Osteocyte (in vitro differentiated cells): ENCODE measurements around the gene LYVE1. TPM values are rescaled to one million over a fixed set of nuclear protein-coding genes. Genes with fewer than 3 reads are reported as not detected.

ENCODE experiments used
- DNase-seq: peaks from one replicate; pipeline ENCODE4 v3.0.0; 2021; ENCODE audit warnings: mixed read lengths; ENCODE audit not compliant: unreplicated experiment; ENCODE audit errors: extremely low spot score
- H3K27ac Mint-ChIP-seq: one replicate; pipeline ENCODE4 v1.8.0; 2021; ENCODE audit warnings: mild to moderate bottlenecking, mixed read lengths; ENCODE audit not compliant: unreplicated experiment
- H3K27me3 Mint-ChIP-seq: one replicate; pipeline ENCODE4 v1.8.0; 2021; ENCODE audit warnings: mixed read lengths; ENCODE audit not compliant: unreplicated experiment
- H3K36me3 Mint-ChIP-seq: one replicate; pipeline ENCODE4 v1.8.0; 2021; ENCODE audit warnings: mixed read lengths; ENCODE audit not compliant: unreplicated experiment
- H3K4me1 Mint-ChIP-seq: one replicate; pipeline ENCODE4 v1.8.0; 2021; ENCODE audit warnings: mixed read lengths; ENCODE audit not compliant: unreplicated experiment
- H3K4me3 Mint-ChIP-seq: one replicate; pipeline ENCODE4 v1.8.0; 2021; ENCODE audit warnings: mild to moderate bottlenecking, moderate library complexity, mixed read lengths; ENCODE audit not compliant: unreplicated experiment
- H3K9me3 Mint-ChIP-seq: one replicate; pipeline ENCODE4 v1.8.0; 2021; ENCODE audit warnings: mixed read lengths; ENCODE audit not compliant: unreplicated experiment
- CTCF ChIP-seq: fragments of 200-600 bp; sonication (generic); IDR thresholded peaks from 2 replicates; pipeline ENCODE4 v1.5.0; 2021; ENCODE audit warnings: antibody characterized with exemption, mild to moderate bottlenecking, moderate library complexity
- long read RNA-seq: library from polyadenylated mRNA; unstranded; transcript quantifications from one replicate; pipeline ENCODE4 v2.0.0, GENCODE V29; 2021
- total RNA-seq: library from RNA; stranded (reverse); gene quantifications from 2 replicates; pipeline ENCODE4 v1.2.1, GENCODE V29; 2021

LYVE1 gene
- total RNA-seq, result 1.5 and 2.1 TPM in 2 replicates
- long read RNA-seq, transcript LYVE1-201 (6 exons, 3,273 nt), result major isoform, 9 of 15 reads
- long read RNA-seq, partial matches to known transcripts, result 4 of 15 reads
- long read RNA-seq, other reads (novel, unspliced or antisense), result 2 of 15 reads

- Mint-ChIP-seq H3K27ac (peak within 1 kb of the TSS; percentile 69), H3K9me3 (no peaks in the 10 kb centered on the region), H3K27me3 (no peaks in the 10 kb centered on the region), H3K4me3 (no peak within 1 kb of the TSS), H3K36me3 (no peaks in the 10 kb centered on the region), H3K4me1 (peaks cover 25% of the 10 kb centered on the region)
- no peak for DNase-seq
- no peak for TF ChIP-seq CTCF
Observed at GRCh38 chr11:10568486-10568941, at the start of gene LYVE1. Gene LYVE1, minus strand, starts transcription at chr11:10568665. Its CDS starts 133 bp downstream, at chr11:10568532.

GRCh38 chr11:10617551-10617950, 49.1 kb upstream of the LYVE1 start:
- Mint-ChIP-seq H3K9me3 (peaks cover 9% of the 10 kb centered on the region), H3K27me3 (no peaks in the 10 kb centered on the region), H3K4me3 (no peak overlapping the region), H3K36me3 (peaks cover 25% of the 10 kb centered on the region), H3K27ac (no peak overlapping the region), H3K4me1 (no peaks in the 10 kb centered on the region)
- no peak for DNase-seq
- no peak for TF ChIP-seq CTCF

GRCh38 chr11:10611979-10612862, 43.8 kb upstream of the LYVE1 start:
- Mint-ChIP-seq H3K4me3 (no peak overlapping the region), H3K4me1 (peaks cover 7% of the 10 kb centered on the region), H3K9me3 (peaks cover 14% of the 10 kb centered on the region), H3K27ac (no peak overlapping the region), H3K27me3 (no peaks in the 10 kb centered on the region), H3K36me3 (peaks cover 44% of the 10 kb centered on the region)
- DNase-seq, result no peak
- TF ChIP-seq CTCF, result no peak

GRCh38 chr11:10609636-10610035, 41.2 kb upstream of the LYVE1 start:
- Mint-ChIP-seq H3K27ac (no peak overlapping the region), H3K36me3 (peaks cover 40% of the 10 kb centered on the region), H3K4me3 (no peak overlapping the region), H3K9me3 (peaks cover 14% of the 10 kb centered on the region), H3K4me1 (peaks cover 27% of the 10 kb centered on the region), H3K27me3 (no peaks in the 10 kb centered on the region)
- TF ChIP-seq CTCF, result no peak
- DNase-seq, result no peak

- no peak for TF ChIP-seq CTCF
- Mint-ChIP-seq H3K4me3 (no peak overlapping the region), H3K36me3 (peaks cover 32% of the 10 kb centered on the region), H3K4me1 (peaks cover 27% of the 10 kb centered on the region), H3K27me3 (no peaks in the 10 kb centered on the region), H3K9me3 (peaks cover 14% of the 10 kb centered on the region), H3K27ac (no peak overlapping the region)
- DNase-seq, result no peak
Observed at GRCh38 chr11:10608584-10608983, 40.1 kb upstream of the LYVE1 start.
